Esophagus muscularis mucosa (tissue), 3 donors: Measurements from ENCODE around the gene B4GALNT2.

Experiments used
- POLR2A ChIP-seq: fragments of 450-650 bp; IDR thresholded peaks from one replicate; pipeline ENCODE4 v1.6.1; 2017; ENCODE audit warnings: antibody characterized with exemption, moderate library complexity, mild to moderate bottlenecking, low read depth
- TF ChIP-seq, protein P1 (sequence below), 3 experiments: fragments of 200-600 bp in 2 of 3; fragments of 450-650 bp in 1 of 3; sonication (generic) in 2 of 3; IDR thresholded peaks; one replicate each; pipeline ENCODE4 v1.5.1; 2017 to 2019; ENCODE audit warnings: antibody characterized with exemption in 3 of 3, mild to moderate bottlenecking in 2 of 3, moderate library complexity in 1 of 3

DNA sequence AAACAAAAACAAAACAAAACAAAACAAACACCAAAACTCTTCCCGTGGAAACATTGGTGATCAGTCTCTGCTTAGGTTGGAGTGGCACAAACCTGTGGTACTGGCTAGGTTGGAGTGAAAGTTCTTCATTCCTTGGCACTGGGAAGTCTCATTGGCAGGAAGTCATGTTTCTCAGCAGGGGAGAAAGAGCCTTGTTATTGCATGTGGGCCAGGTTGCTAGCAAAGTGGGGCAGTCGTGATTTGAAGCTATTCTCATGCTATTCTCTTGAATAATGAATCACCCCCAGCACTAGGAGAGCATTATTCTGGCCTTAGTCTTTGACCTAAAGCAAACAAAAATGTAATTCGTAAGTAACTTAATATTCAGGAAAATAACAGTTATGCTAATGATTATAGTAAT is 24.3 kb upstream of the B4GALNT2 start:
- TF ChIP-seq, protein P1, sequence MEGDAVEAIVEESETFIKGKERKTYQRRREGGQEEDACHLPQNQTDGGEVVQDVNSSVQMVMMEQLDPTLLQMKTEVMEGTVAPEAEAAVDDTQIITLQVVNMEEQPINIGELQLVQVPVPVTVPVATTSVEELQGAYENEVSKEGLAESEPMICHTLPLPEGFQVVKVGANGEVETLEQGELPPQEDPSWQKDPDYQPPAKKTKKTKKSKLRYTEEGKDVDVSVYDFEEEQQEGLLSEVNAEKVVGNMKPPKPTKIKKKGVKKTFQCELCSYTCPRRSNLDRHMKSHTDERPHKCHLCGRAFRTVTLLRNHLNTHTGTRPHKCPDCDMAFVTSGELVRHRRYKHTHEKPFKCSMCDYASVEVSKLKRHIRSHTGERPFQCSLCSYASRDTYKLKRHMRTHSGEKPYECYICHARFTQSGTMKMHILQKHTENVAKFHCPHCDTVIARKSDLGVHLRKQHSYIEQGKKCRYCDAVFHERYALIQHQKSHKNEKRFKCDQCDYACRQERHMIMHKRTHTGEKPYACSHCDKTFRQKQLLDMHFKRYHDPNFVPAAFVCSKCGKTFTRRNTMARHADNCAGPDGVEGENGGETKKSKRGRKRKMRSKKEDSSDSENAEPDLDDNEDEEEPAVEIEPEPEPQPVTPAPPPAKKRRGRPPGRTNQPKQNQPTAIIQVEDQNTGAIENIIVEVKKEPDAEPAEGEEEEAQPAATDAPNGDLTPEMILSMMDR (IDR thresholded peaks at IDR 0.05): no peak
- TF ChIP-seq POLR2A: no peak
